ENCODE measurements around the gene RUNX3.

The RUNX3 gene

GRCh38 chr1:24859063-24860010, 70.7 kb downstream of the RUNX3 start:
- DNase-seq: no peak

GRCh38 chr1:24858277-24858676, 71.8 kb downstream of the RUNX3 start:
- no peak for DNase-seq

DNA sequence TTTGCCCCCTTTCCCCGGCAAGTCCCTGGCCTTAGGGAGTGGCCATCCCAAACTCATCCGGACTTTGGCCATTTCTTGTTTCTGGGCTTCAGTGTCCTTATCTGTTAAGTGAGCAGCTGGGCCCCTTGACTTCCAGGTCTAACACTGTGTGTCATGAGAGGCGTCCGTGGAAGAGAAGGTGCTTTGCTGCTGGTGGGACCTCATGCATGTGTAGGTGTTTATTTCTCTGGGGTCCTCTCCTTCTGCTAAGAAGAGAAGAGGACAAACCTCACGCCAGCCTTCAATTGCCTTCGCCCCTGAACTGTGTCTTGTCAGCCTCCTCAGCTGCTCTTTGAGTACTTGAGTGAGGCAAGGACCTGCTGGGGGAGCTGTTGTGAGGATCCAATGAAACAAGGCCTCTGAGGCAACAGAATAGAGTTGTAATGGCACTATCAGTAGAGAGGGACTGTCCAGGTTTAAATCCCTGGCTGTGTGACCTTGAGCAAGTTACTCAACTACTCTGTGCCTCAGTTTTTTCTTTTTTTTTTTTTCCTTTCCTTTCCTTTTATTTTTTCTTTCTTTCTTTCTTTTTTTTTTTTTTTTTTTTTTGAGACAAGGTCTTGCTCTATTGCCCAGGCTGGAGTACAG, 72.5 kb downstream of the RUNX3 start:
- no peak for DNase-seq

- DNase-seq: no peak
These were observed 73.1 kb downstream of the RUNX3 start for GRCh38 chr1:24856787-24857506.

DNA sequence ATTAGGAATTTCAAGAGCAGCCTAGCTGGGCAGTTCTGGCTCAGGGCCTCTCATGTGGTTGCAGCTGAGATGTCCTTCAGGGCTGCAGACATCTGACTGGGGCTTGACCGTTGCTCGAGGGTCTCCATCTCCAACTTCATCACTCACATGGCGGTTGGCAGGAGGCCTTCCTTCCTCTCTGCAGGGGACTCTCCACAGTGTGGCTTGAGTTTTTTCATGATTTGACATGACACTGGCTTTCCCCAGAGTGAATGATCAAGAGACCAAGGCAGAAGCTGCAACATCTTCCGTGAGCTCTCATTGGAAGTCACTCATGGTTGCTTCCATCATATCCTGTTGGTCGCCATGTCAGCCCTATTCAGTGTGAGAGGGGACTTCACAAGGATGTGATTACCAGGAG, 74.6 kb downstream of the RUNX3 start:
- no peak for DNase-seq

- no peak for DNase-seq
These were observed 76.4 kb downstream of the RUNX3 start for GRCh38 chr1:24853649-24854048.

- no peak for DNase-seq
These were observed 79.7 kb downstream of the RUNX3 start for GRCh38 chr1:24850328-24850920.

DNA sequence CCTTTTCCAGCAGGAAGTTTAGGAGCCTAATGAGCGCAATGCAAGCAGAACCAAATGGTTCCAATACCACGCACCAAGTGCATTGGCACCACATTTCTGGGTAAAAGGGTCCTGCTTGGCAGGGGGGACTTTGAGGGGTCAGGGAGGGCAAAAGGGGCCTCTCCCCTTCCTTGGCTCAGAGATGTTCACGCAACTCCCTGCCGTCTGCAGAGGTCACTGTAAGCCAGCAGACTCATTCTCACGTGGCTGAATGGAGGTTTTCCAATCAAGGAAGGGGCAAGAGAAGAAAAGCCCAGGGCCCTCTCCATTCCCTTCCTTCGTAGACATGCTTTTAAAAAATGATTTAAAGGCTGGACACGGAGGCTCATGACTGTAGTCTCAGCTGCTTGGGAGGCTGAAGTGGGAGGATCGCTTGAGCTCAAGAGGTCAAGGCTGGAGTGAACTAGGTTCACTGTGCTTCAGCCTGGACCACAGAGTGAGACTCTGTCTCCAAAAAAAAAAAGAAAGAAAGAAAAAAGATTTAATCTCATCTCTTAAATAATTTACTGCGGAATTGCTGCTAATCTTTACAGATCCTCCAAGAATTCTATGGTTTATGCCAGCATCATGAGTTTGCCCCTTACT, 80.3 kb downstream of the RUNX3 start:
- DNase-seq: no peak
